Panc1 (cell line): ENCODE measurements around the gene MYLK.

Experiments
- TF ChIP-seq, protein P1 (sequence below): fragments of 450-650 bp; IDR thresholded peaks from 2 replicates; pipeline ENCODE4 v1.5.1; 2017; ENCODE audit warnings: mild to moderate bottlenecking
- TF ChIP-seq, protein P2 (sequence below), 2 experiments: IDR thresholded peaks; 2 replicates each; pipeline ENCODE4 v1.6.1; 2011 to 2012; ENCODE audit warnings: low read depth in 2 of 2, control low read depth in 1 of 2, low read length in 1 of 2, mild to moderate bottlenecking in 1 of 2, moderate library complexity in 1 of 2; ENCODE audit not compliant: insufficient read depth in 1 of 2

DNA sequence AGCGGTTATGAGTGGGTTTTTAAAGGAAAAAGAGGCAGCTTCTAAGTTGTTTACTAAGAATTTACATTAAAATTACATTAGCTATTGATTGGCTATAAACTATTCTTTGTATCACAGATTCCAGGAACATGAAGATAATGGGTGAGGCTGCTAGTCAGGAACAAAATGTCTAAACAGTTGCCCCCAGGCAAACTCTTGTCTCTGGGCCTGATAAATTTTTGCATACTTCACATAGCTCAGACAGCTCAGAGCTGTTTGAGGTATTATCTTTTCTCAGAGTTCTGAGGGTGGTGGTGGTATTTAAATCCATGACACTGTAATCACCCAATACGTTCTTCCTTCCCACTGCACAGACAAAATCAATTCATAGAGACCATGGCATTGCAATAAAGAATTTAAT, 297.2 kb downstream of the MYLK start:
- TF ChIP-seq, protein P1, sequence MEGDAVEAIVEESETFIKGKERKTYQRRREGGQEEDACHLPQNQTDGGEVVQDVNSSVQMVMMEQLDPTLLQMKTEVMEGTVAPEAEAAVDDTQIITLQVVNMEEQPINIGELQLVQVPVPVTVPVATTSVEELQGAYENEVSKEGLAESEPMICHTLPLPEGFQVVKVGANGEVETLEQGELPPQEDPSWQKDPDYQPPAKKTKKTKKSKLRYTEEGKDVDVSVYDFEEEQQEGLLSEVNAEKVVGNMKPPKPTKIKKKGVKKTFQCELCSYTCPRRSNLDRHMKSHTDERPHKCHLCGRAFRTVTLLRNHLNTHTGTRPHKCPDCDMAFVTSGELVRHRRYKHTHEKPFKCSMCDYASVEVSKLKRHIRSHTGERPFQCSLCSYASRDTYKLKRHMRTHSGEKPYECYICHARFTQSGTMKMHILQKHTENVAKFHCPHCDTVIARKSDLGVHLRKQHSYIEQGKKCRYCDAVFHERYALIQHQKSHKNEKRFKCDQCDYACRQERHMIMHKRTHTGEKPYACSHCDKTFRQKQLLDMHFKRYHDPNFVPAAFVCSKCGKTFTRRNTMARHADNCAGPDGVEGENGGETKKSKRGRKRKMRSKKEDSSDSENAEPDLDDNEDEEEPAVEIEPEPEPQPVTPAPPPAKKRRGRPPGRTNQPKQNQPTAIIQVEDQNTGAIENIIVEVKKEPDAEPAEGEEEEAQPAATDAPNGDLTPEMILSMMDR: no peak
- TF ChIP-seq, protein P2, sequence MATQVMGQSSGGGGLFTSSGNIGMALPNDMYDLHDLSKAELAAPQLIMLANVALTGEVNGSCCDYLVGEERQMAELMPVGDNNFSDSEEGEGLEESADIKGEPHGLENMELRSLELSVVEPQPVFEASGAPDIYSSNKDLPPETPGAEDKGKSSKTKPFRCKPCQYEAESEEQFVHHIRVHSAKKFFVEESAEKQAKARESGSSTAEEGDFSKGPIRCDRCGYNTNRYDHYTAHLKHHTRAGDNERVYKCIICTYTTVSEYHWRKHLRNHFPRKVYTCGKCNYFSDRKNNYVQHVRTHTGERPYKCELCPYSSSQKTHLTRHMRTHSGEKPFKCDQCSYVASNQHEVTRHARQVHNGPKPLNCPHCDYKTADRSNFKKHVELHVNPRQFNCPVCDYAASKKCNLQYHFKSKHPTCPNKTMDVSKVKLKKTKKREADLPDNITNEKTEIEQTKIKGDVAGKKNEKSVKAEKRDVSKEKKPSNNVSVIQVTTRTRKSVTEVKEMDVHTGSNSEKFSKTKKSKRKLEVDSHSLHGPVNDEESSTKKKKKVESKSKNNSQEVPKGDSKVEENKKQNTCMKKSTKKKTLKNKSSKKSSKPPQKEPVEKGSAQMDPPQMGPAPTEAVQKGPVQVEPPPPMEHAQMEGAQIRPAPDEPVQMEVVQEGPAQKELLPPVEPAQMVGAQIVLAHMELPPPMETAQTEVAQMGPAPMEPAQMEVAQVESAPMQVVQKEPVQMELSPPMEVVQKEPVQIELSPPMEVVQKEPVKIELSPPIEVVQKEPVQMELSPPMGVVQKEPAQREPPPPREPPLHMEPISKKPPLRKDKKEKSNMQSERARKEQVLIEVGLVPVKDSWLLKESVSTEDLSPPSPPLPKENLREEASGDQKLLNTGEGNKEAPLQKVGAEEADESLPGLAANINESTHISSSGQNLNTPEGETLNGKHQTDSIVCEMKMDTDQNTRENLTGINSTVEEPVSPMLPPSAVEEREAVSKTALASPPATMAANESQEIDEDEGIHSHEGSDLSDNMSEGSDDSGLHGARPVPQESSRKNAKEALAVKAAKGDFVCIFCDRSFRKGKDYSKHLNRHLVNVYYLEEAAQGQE (IDR thresholded peaks at IDR 0.05; ENCODE audit: insufficient read depth in 1 of 2, low read depth in 2 of 2, low read length in 1 of 2): no peak
